MCF 10A (cell line): ENCODE data around the gene CDC5L. TPM values are rescaled to one million over a fixed set of nuclear protein-coding genes. Genes with fewer than 3 reads are reported as not detected.

Experiments
- BruUV-seq: library from RNA; stranded (reverse); fragments of 400-500 nt; replicated peaks from 2 replicates; lab custom pipeline; 2021; lab: Mats Ljungman, UMichigan
- CTCF ChIA-PET: fragments of 300-600 bp; sonication (Branson Sonifier 250); formaldehyde crosslinking; extraction: SDS; loops from one replicate; lab custom pipeline; 2021; ENCODE audit warnings: antibody characterized with exemption, inconsistent platforms; lab: Yijun Ruan, JAX
- POLR2A ChIA-PET: fragments of 300-600, 350-650 bp; sonication (Branson Sonifier 250); formaldehyde crosslinking; extraction: SDS; loops from one replicate; lab custom pipeline; 2020; ENCODE audit warnings: antibody characterized with exemption, inconsistent platforms; lab: Yijun Ruan, JAX
- DNase-seq: peaks from one replicate; pipeline ENCODE4 v3.0.0-alpha.2; 2018; ENCODE audit not compliant: unreplicated experiment
- H3K27ac Mint-ChIP-seq: one replicate; pipeline ENCODE4 v1.8.0; 2022; ENCODE audit warnings: mild to moderate bottlenecking, low read depth, mixed read lengths; ENCODE audit not compliant: unreplicated experiment
- H3K27me3 Mint-ChIP-seq: one replicate; pipeline ENCODE4 v1.8.0; 2022; ENCODE audit warnings: mixed read lengths; ENCODE audit not compliant: insufficient read depth, unreplicated experiment
- H3K36me3 Mint-ChIP-seq: one replicate; pipeline ENCODE4 v1.8.0; 2022; ENCODE audit warnings: mild to moderate bottlenecking, moderate library complexity, mixed read lengths; ENCODE audit not compliant: insufficient read depth, unreplicated experiment
- H3K4me1 Mint-ChIP-seq: one replicate; pipeline ENCODE4 v1.8.0; 2022; ENCODE audit warnings: mixed read lengths; ENCODE audit not compliant: insufficient read depth, unreplicated experiment
- H3K4me3 Mint-ChIP-seq: one replicate; pipeline ENCODE4 v1.8.0; 2022; ENCODE audit warnings: mild to moderate bottlenecking, moderate library complexity, mixed read lengths; ENCODE audit not compliant: unreplicated experiment
- H3K9me3 Mint-ChIP-seq: one replicate; pipeline ENCODE4 v1.8.0; 2022; ENCODE audit warnings: mixed read lengths; ENCODE audit not compliant: unreplicated experiment
- intact Hi-C: fragments of 100-400 bp; cut with micrococcal nuclease; formaldehyde crosslinking; loops from 2 replicates; pipeline ENCODE4 v1.14.1; 2022
- total RNA-seq: library from RNA; stranded (reverse); gene quantifications from 2 replicates; pipeline ENCODE4 v1.2.3, GENCODE V29; 2022
- TF ChIP-seq, protein P1 (sequence below): fragments of 200-600 bp; IDR thresholded peaks from one replicate; pipeline ENCODE4 v1.8.0; 2022; ENCODE audit warnings: antibody characterized with exemption, mild to moderate bottlenecking; ENCODE audit not compliant: unreplicated experiment

Gene CDC5L
- total RNA-seq, 1 experiment from 2014 or later = 23.1 TPM

DNA sequence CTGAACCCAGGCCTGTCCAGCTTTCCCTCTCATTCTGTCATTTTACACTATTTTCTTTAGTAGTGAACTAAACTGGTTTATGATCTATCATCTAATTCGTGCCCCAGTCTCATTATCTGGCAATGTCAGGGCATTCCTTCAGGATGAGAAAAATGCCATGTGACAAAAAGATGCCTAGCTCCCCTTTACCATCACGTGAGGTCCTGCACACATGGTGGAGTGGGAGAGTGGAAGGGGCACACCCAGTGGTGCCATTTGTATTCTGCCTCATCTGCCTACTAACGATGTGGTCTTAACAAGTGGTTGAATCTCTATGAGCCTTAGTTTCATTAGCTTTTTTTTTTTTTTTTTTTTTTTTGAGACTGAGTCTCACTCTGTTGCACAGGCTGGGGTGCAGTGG, 41.2 kb downstream of the CDC5L start:
- CTCF ChIA-PET = interaction anchor here (0.7 to 2.2 kb wide), 5 partner anchors 11 to 47 kb away, joined by 3 to 23 read pairs (median 6); no protein-coding TSS in a partner anchor
- no peak for DNase-seq
- TF ChIP-seq, protein P1, sequence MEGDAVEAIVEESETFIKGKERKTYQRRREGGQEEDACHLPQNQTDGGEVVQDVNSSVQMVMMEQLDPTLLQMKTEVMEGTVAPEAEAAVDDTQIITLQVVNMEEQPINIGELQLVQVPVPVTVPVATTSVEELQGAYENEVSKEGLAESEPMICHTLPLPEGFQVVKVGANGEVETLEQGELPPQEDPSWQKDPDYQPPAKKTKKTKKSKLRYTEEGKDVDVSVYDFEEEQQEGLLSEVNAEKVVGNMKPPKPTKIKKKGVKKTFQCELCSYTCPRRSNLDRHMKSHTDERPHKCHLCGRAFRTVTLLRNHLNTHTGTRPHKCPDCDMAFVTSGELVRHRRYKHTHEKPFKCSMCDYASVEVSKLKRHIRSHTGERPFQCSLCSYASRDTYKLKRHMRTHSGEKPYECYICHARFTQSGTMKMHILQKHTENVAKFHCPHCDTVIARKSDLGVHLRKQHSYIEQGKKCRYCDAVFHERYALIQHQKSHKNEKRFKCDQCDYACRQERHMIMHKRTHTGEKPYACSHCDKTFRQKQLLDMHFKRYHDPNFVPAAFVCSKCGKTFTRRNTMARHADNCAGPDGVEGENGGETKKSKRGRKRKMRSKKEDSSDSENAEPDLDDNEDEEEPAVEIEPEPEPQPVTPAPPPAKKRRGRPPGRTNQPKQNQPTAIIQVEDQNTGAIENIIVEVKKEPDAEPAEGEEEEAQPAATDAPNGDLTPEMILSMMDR = no peak
- BruUV-seq = no TSS peak
- Mint-ChIP-seq H3K4me3 (no peak overlapping the region), H3K27ac (no peak overlapping the region), H3K9me3 (no peaks in the 10 kb centered on the region), H3K4me1 (no peaks in the 10 kb centered on the region), H3K36me3 (peaks cover 67% of the 10 kb centered on the region), H3K27me3 (no peaks in the 10 kb centered on the region)
- POLR2A ChIA-PET = interaction anchor here (2.1 kb wide), 1 partner anchor 11 kb away, joined by 8 read pairs; no protein-coding TSS in a partner anchor
- intact Hi-C loops = no loop called here

DNA sequence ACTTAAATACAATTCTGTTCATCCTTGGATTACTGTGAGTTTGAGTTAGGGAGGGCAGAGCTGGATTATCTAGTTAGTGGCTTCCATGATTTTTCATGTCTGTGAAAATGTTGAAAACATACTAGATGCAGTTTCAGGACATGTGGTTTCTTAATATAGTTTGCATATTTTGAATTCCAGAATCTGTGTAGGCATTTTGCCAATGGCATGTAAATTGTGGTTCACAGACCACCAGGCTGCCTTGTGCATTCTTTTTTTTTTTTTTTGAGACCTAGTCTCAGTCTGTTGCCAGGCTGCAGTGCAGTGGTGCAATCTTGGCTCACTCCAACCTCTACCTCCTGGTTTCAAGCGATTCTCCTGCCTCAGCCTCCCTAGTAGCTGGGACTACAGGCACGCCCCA, 42.8 kb downstream of the CDC5L start:
- Mint-ChIP-seq H3K27ac (no peak overlapping the region), H3K4me3 (no peak overlapping the region)

DNA sequence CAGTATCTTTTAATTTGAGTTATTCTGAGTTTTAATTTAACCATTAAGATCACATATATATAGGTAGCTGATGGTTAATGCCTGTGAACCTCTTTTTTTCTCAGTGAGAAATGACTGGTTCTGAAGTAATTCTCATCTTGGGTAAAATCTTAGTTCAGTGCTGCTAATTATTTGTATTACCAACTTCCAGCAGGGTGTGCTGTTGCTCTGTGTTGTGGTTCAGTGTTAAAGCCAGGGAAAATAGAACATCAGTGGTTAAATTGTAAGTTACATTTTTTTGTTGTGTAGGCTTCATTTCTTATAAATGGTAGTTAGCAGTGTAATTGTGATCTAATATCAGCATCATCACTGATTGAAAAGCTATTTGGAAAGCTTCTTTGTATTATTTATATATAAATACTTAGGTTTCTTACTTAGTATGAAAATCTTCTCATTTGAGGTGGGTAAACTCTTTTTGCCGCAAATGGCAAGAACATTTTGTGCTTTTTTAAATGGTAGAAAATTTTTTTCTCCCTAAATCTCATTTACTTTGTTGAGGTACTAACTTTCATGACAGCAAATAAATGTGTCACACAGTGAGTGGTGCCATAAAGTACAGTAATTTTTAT, 43.7 kb downstream of the CDC5L start:
- no peaks in the 10 kb centered on the region for H3K9me3 Mint-ChIP-seq
- no TSS peak for BruUV-seq
- no peak overlapping the region for H3K27ac Mint-ChIP-seq
- intact Hi-C loops = loop anchor here (1.0 kb wide), 2 partner anchors 25 to 39 kb away; no protein-coding TSS in a partner anchor
- no peaks in the 10 kb centered on the region for H3K4me1 Mint-ChIP-seq
- no peaks in the 10 kb centered on the region for H3K27me3 Mint-ChIP-seq
- H3K36me3 Mint-ChIP-seq = peaks cover 53% of the 10 kb centered on the region
- peak; percentile 75 for DNase-seq
- ChIA-PET POLR2A (interaction anchor here (0.6 to 1.1 kb wide), 4 partner anchors 12 to 230 kb away, joined by 3 read pairs; no protein-coding TSS in a partner anchor), CTCF (interaction anchor here (0.6 to 4.0 kb wide), 17 partner anchors 9 to 341 kb away, joined by 3 to 41 read pairs (median 6); partner anchors contain the start of gene CDC5L)
- TF ChIP-seq, protein P1 = peak; percentile 60
- H3K4me3 Mint-ChIP-seq = no peak overlapping the region

More for the DNA sequence above, 42.8 kb downstream of the CDC5L start:
- Mint-ChIP-seq H3K36me3 (peaks cover 54% of the 10 kb centered on the region), H3K9me3 (no peaks in the 10 kb centered on the region), H3K4me1 (no peaks in the 10 kb centered on the region), H3K27me3 (no peaks in the 10 kb centered on the region)
- CTCF ChIA-PET = interaction anchor here (0.6 to 4.0 kb wide), 13 partner anchors 14 to 1746 kb away, joined by 3 to 41 read pairs (median 3); no protein-coding TSS in a partner anchor
- TF ChIP-seq, protein P1 = no peak
- POLR2A ChIA-PET = interaction anchor here (1.0 to 2.1 kb wide), 3 partner anchors 9 to 229 kb away, joined by 3 to 8 read pairs (median 3); no protein-coding TSS in a partner anchor
- intact Hi-C loops = no loop called here
- no peak for DNase-seq
- no TSS peak for BruUV-seq

DNA sequence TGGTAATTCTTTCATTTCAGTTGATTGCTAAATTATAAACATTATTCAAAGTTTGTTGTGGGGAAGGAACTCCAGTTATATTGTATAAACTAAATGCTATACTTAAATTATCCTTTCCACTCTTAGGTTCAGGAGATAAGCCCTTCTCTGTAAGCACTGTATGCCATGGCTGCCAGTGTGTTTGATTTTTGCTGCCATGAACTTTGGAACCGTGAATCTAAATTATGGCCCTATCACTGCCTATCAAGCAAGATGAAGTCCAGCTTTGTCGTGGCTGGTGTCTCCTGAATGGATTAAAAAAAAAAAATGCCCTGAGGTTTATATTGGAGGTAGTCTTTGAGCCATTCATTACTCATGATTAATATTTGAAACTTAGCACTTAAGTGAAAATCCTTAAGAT, 44.7 kb downstream of the CDC5L start:
- no peaks in the 10 kb centered on the region for H3K9me3 Mint-ChIP-seq
- DNase-seq = no peak
- peak overlapping the region; percentile 19 for H3K27ac Mint-ChIP-seq
- no peak overlapping the region for H3K4me3 Mint-ChIP-seq
- intact Hi-C loops = no loop called here
- peaks cover 49% of the 10 kb centered on the region for H3K36me3 Mint-ChIP-seq
- POLR2A ChIA-PET = interaction anchor here (0.6 kb wide), 1 partner anchor 164 kb away, joined by 3 read pairs; no protein-coding TSS in a partner anchor
- BruUV-seq = no TSS peak
- CTCF ChIA-PET = interaction anchor here (0.6 to 4.0 kb wide), 12 partner anchors 12 to 1994 kb away, joined by 3 to 41 read pairs (median 6); partner anchors contain the start of gene CDC5L
- H3K27me3 Mint-ChIP-seq = no peaks in the 10 kb centered on the region
- TF ChIP-seq, protein P1 = no peak
- no peaks in the 10 kb centered on the region for H3K4me1 Mint-ChIP-seq
